ENCODE measurements around the gene ICE2.

- TF ChIP-seq RAD21 (IDR thresholded peaks at IDR 0.05; ENCODE audit: low read depth) (no peak), TAF1 (IDR thresholded peaks at IDR 0.05; ENCODE audit: low read depth) (no peak), MAX (IDR thresholded peaks at IDR 0.05) (no peak), REST (IDR thresholded peaks at IDR 0.05; ENCODE audit: low read depth) (no peak), CEBPB (IDR thresholded peaks at IDR 0.05) (no peak), CREB1 (IDR thresholded peaks at IDR 0.05; ENCODE audit: low read depth) (no peak), YY1 (IDR thresholded peaks at IDR 0.05; ENCODE audit: low read depth) (no peak)
These were observed 71.5 kb downstream of the ICE2 start for GRCh38 chr15:60407415-60407805.

All from Ishikawa (cell line).